GM19463 (cell line): ENCODE results near the gene FUT3.
"Not testable (repeated sequence)": the region's sequence is repeated elsewhere in the genome, so short reads cannot be mapped to it uniquely, and the experiment has no call there.

Source experiments
- ATAC-seq: cut with Tn5 transposase; IDR thresholded peaks from one replicate; pipeline ENCODE4 v1.9.1; 2021; ENCODE audit warnings: mild to moderate bottlenecking, moderate library complexity; ENCODE audit not compliant: unreplicated experiment

Gene FUT3

GRCh38 chr19:5882421-5882968 lies 31.2 kb upstream of the FUT3 start:
- ATAC-seq, result no peak

DNA sequence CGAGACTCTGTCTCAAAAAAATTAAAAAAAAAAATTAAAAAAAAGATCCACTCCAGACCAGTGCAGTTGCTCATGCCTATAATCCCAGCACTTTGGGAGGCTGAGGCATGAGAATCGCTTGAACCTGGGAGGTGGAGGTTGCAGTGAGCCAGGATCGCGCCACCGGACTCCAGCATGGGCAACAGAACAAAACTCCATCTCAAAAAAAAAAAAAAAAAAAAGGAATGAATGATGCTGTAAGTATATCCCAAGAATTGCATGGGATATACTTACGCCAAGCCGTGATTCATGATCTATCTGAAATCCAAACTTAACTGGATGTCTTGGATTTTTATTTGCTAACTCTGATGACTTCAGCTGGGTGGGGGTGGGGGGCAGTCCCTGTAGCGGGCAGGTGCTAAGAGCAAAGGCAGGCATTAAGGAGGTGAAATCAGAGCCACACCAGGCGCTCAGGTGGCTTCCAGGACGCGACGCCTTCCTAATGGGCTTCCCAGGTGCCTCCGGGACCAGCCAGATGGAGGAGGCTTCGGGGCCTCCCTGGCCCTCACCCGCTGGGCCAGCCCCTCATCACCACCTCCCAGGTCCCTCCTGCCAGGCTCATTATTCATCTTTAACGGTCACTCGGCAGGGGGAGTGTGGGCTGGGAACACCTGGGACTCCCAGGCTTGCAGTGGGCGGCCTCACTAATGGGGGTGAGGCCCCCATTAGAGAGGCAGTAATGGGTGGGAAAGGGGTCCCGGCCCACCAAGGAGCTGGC lies 30.5 kb upstream of the FUT3 start:
- no peak for ATAC-seq

DNA sequence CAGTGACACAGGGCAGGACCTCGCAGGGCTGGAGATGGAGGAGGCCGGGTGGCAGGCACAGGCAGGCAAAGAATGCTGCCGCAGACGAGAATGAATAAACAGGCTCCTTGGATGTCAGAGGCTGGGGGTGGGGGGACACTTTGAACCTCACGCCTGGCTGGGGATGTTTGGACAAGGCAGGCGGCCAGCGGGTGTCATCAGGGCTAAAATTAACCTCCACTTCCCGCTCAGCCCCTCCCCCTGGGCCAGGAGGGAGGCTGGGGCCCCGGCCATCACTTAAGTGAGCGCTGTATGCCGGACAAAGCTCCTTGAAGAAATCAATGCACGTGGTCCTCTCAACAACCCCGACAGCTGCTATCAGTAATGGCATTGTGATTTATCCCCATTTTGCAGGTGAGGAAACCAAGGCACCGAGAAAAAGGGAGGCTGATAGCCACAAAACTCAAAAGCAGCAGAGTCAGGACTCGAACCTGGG lies 29.4 kb upstream of the FUT3 start:
- no peak for ATAC-seq

DNA sequence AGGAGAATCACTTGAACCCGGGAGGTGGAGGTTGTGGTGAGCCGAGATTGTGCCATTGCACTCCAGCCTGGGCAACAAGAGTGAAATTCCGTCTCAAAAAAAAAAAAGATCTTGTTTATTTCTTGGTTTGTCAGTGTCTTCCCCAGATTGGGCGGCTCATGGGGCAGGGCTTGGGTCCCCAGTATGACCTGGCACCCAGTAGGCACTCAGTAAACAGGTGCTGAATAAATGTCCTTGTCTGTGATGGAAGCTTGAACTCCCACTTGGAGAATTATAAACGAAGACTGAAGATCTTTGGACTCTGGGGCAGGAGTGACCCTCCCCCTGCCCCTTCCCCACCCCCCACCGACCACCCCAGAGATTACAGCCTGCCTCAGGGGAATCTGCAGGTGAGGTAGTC lies 28.9 kb upstream of the FUT3 start:
- no peak for ATAC-seq

DNA sequence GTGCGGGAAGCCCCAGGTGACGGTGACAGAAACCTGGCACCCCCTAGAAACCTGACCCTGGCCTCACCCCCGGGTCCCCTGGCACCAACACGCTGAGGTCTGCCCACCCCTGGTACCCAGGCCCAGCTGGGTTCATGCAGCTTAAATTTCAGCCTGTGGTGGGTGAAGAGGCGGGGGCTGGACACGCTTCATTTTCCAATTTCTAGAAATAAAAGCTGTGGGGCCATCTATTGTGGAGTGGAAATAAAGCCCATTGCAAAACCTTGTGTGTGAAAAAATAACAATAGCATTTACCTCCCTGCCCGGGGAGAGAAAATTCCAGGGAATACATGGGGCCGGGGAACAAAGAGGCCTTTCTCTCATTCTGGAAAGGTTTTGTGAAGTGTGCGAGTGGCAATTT lies 26.6 kb upstream of the FUT3 start:
- ATAC-seq, result no peak

DNA sequence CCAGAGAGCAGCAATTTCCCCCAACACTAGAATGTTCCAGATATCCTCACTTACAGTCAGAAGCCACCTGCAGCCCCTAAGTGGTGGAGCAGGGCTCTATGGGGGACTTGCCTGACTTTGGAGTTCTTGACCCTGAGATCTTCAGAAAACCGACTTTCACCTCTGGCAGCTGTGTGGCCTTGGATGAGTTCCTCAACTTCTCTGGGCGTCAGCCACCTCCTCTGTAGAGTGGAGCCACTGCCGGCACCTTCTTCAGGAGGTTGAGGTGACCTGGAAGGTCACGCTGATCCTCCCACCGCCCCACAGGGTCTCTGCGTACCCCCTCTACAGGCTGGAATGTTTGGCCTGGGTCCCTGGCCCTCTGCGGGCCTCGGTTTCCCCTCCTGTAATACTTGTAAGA lies 26.2 kb upstream of the FUT3 start:
- ATAC-seq, result no peak

GRCh38 chr19:5874496-5874895 lies 23.2 kb upstream of the FUT3 start:
- ATAC-seq, result not testable (repeated sequence)

- no peak for ATAC-seq
Measured at GRCh38 chr19:5873617-5874199, 22.5 kb upstream of the FUT3 start.

GRCh38 chr19:5870986-5871394 lies 19.7 kb upstream of the FUT3 start:
- no peak for ATAC-seq

- no peak for ATAC-seq
Measured at GRCh38 chr19:5867201-5868136, 16.2 kb upstream of the FUT3 start.

DNA sequence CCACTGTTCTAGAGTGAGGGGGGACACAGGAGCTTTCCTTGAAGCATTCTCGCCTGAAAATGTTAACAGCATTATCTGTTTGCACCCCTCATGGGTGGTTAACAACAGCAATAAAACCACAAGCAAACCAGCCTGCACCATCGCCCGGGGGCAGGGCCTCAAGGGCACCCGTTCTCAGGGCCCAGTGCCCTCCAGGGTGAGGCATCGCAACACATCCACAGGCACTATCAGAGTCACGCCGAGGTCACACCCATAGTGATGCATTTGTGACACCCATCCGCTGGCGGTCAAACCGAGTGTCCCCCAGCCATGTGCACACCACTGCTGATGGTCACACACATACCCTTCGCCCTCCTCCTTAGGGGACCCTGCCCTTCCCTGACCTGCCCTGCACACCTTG lies 14.5 kb upstream of the FUT3 start:
- ATAC-seq, result no peak

GRCh38 chr19:5864725-5865486 lies 13.7 kb upstream of the FUT3 start:
- no peak for ATAC-seq

DNA sequence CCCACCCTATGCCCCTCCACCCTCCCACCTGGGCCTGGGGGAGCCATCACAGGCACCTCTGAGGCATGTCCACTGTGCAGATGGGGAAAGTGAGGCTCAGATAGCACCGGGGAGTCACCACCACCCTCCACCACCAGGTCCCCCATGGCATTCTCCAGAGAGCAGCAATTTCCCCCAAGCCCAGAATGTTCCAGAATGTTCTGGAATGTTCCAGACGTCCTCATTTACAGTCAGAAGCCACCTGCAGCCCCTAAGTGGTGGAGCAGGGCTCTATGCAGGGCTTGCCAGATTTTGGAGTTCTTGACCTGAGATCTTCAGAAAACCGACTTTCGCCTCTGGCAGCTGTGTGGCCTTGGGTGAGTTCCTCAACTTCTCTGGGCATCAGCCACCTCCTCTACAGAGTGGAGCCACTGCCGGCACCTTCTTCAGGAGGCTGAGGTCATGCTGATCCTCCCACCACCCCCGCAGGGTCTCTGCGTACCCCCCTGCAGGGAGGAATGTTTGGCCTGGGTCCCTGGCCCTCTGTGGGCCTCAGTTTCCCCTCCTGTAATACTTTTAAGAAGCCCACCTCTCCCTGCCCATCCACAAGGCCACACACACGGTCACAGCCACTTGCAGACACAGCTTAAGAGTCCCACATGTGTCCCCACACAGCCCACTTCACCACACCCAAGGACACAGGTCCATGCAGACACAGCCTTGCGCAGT lies 12.9 kb upstream of the FUT3 start:
- no peak for ATAC-seq

DNA sequence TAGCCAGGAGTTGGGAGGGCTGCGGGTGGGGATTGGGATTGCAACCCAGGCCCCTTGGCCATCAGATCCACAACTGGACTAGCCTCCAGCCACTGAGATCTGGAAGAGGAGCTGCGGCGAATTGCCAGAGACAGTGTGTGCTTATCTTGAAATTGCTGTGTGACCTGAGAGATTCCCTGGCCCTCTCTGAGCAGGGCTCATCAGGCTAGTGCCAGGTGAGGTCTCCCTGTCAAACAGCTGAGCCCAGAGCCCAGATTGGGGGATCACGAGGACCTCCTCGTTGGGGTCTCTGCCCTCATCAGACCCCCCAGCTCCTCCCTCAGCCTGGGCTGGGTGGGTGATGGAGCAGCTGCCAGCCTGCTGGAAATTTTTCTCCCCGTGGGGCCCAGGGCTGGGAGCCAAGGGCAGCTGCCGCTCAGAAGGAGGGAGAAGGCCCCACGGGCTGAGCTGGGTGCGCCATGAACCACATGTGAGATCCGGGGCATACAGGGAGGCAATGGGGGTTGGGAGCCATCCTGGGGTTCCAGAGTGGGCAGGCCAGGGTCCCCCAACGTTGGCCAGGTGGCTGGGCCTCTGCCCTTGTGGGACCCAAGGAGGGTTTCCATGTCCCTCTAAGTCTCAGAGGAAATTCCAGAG lies 11.9 kb upstream of the FUT3 start:
- no peak for ATAC-seq

- no peak for ATAC-seq
Measured at GRCh38 chr19:5857203-5858081, 6.2 kb upstream of the FUT3 start.

DNA sequence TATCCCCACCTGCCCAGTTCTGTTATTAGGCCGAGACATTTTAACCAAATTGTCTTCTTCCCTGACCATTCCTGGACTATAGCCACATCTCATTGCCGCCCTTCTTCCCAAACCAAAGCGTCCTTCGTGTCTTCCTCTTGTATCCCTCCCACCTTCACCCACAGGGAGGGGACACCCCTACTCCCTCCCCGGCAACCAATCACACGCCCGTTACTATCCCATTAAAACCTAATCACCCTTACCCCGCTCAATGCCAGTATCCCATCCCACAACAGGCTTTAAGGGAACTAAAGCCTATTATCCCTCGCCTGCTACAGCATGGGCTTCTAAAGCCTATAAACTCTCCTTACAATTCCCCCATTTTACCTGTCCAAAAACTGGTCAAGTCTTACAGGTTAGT lies 3.9 kb upstream of the FUT3 start:
- ATAC-seq, result not testable (repeated sequence)

DNA sequence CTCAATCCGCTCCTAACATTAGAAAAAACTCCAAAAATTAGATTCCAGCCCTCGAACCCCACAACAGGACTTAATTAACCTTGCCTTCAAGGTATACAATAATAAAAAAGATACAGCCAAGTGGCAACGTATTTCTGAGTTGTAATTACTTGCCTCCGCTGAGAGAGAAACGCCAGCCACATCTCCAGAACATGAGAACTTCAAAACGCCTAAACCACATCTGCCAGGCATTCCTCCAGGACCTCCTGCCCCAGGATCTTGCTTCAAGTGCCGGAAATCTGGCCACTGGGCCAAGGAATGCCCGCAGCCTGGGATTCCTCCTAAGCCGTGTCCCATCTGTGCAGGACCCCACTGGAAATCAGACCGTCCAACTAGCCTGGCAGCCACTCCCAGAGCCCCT lies 2.9 kb upstream of the FUT3 start:
- ATAC-seq, result not testable (repeated sequence)

DNA sequence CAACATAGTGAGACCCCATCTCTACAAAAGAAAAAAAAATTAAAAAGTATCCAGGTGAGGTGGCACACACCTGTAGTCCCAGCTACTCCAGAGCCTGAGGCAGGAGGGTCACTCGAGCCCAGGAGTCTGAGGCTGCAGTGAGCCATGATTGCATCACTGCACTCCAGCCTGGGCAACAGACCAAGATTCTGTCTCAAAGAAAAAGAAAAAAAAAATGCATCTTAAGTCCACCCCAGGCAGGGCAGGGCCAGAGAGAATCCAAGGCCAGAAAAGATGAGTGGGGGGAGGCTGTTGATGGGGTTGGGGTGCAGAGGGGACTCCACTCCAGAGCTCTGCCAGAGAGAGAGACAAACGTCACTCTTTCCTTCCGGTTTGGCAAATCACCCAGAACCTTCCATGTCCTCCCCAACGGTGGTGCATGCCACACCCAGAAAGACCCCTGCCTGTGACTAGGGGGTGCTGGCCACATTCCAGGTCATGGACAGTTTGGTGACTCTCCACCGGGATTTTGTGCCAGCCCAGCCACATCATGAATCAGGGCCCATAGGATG lies 431 bp downstream of the FUT3 start:
- no peak for ATAC-seq
